Upper lobe of left lung (tissue), 4 donors: ENCODE data around the gene PBOV1.

Experiments
- EP300 ChIP-seq, 4 donors: sonication (generic); formaldehyde crosslinking; IDR thresholded peaks; one replicate each; pipeline ENCODE4 v1.5.1; 2017; ENCODE audit warnings: antibody characterized with exemption in 4 of 4, control low read depth in 2 of 4
- POLR2A ChIP-seq, 4 donors: fragments of 450-650 bp; IDR thresholded peaks; one replicate each; pipeline ENCODE4 v1.5.1; 2016 to 2017; ENCODE audit warnings: antibody characterized with exemption in 4 of 4, mild to moderate bottlenecking in 2 of 4
- POLR2AphosphoS5 ChIP-seq, 2 donors: sonication (generic); formaldehyde crosslinking; IDR thresholded peaks; one replicate each; pipeline ENCODE4 v1.5.1; 2017; ENCODE audit warnings: antibody characterized with exemption in 2 of 2
- TF ChIP-seq, protein P1 (sequence below), 6 experiments: fragments of 450-650 bp in 4 of 6; fragments of 200-600 bp in 2 of 6; sonication (generic) in 2 of 6; IDR thresholded peaks; one replicate each; pipeline ENCODE4 v1.5.1; 2016 to 2019; ENCODE audit warnings: antibody characterized with exemption in 6 of 6

DNA sequence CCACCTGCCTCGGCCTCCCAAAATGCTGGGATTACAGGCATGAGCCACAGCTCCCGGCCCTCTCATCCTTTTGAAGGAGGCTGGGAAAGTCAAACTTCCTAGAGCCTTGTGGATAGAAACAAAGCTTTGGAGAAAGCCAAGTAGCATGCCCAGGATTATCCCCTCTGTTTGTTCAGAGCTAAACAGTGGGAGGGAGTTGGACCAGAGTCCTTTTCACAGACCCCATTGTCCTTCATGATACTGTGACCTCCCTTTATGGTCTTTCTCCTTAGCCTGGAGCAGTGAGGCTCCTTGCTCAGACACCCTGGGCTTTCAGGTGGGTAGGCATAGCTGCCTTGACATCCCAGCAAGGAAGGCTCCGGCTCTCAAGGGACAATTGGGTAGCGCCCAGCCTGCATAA, 31.1 kb downstream of the PBOV1 start:
- TF ChIP-seq, protein P1, sequence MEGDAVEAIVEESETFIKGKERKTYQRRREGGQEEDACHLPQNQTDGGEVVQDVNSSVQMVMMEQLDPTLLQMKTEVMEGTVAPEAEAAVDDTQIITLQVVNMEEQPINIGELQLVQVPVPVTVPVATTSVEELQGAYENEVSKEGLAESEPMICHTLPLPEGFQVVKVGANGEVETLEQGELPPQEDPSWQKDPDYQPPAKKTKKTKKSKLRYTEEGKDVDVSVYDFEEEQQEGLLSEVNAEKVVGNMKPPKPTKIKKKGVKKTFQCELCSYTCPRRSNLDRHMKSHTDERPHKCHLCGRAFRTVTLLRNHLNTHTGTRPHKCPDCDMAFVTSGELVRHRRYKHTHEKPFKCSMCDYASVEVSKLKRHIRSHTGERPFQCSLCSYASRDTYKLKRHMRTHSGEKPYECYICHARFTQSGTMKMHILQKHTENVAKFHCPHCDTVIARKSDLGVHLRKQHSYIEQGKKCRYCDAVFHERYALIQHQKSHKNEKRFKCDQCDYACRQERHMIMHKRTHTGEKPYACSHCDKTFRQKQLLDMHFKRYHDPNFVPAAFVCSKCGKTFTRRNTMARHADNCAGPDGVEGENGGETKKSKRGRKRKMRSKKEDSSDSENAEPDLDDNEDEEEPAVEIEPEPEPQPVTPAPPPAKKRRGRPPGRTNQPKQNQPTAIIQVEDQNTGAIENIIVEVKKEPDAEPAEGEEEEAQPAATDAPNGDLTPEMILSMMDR (IDR thresholded peaks at IDR 0.05), result no peak
- TF ChIP-seq POLR2AphosphoS5 (IDR thresholded peaks at IDR 0.05), result no peak
- no peak for TF ChIP-seq EP300 (IDR thresholded peaks at IDR 0.05)
- no peak for TF ChIP-seq POLR2A (IDR thresholded peaks at IDR 0.05)
